ENCODE data around the gene GBE1.

Gene GBE1

DNA sequence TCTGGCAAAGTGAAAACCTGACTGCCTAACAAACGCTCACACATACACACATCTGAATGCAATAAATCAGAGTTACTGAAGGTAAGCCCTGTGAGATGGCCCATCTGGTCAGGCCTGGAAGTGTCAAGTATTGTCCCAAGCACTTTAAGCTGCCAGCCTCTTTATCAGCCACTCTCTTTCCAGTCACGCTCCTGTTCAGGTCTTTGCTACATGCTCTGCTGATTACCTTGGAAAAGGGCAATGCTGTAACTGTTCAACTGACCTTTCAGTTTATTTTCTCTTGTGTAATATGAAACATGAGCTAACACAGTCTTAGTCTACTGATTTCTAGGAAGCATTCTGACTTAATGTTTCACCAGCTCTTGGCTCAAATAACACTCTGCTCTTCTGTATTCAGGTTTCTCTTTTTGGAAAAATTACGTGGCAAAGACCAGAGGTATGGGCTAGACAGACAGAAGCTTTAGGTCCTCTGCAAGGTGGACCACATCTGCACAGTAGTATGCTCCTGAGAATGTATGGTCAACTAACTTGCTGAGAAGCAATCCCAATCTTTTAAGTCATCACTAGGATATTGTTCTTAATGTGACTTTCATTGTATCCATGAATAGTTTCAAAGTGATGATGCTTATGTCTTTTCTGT lies 44.5 kb downstream of the GBE1 start:
- DNase-seq, result no peak
- in situ Hi-C loops (cut with MboI; ENCODE audit: low pct_unique_long_range_greater_than_20kb, low sequenced_read_pairs), result no loop called here

DNA sequence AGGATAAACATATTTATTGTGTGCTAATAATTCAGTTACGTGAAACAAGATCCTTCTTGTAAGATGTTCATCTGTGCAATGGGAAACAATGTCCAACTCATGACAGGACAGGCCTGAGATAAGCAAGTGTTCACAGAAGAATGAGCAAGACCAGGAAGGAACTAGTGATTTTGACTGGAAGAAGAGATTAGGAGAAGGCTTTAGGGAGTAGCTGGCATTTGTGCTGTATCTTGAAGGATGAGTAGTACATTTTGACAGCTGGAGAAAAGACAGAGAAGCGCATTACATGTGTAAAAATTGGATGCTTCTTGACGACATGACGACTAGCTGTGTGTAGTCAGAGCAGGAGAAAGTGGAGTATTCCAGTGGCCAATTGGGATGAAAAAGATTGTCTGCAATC lies 48.4 kb downstream of the GBE1 start:
- no peak for DNase-seq
- in situ Hi-C loops (cut with MboI; ENCODE audit: low pct_unique_long_range_greater_than_20kb, low sequenced_read_pairs), result no loop called here

GRCh38 chr3:81709606-81710005 lies 51.8 kb downstream of the GBE1 start:
- in situ Hi-C loops (cut with MboI; ENCODE audit: low pct_unique_long_range_greater_than_20kb, low sequenced_read_pairs), result no loop called here
- no peak for DNase-seq

DNA sequence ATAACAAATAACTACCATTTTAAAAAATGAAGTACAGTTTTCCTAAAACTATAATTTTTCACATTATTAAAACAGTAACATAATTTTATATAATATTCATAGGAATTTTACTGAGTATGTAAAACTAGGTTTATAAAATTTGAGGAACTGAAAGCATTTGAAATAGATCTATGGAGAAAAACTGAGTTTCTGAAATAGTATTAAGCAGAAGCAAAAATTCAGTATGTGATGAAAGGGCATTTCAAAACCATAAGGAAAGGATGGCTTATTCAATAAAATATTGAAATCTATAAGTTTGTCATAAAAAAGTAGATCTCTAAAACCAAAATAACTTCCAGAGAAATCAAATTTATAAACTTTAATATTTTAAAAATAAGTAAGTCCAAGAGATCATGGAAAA lies 53.4 kb downstream of the GBE1 start:
- no peak for DNase-seq

GRCh38 chr3:81702126-81702525 lies 59.3 kb downstream of the GBE1 start:
- DNase-seq, result no peak
- in situ Hi-C loops (cut with MboI; ENCODE audit: low pct_unique_long_range_greater_than_20kb, low sequenced_read_pairs), result no loop called here

More for the DNA sequence above, 53.4 kb downstream of the GBE1 start:
- in situ Hi-C loops (cut with MboI; ENCODE audit: low pct_unique_long_range_greater_than_20kb, low sequenced_read_pairs), result no loop called here

- in situ Hi-C loops (cut with MboI; ENCODE audit: low pct_unique_long_range_greater_than_20kb, low sequenced_read_pairs), result no loop called here
- no peak for DNase-seq
Observed at GRCh38 chr3:81699536-81700320, 61.7 kb downstream of the GBE1 start.

DNA sequence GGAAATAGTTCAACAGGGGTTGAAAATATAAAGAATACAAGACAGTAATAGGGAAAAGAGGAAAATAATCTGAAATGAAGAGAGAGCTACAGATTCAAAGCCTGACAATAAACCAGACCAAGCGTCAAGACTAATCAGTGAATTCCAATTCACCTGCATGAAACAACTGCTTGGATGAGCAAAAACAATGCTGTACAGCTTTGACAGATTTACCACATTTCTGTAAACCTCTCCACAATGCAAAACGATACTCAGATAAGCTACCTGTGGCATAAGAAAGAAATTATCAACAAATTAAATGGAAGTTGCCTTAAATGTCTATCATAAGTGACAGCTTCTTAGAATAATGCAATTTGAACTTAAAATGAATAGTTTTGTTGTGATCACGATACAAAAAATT lies 65.4 kb downstream of the GBE1 start:
- DNase-seq, result no peak
- in situ Hi-C loops (cut with MboI; ENCODE audit: low pct_unique_long_range_greater_than_20kb, low sequenced_read_pairs), result no loop called here

GRCh38 chr3:81695302-81695701 lies 66.1 kb downstream of the GBE1 start:
- in situ Hi-C loops (cut with MboI; ENCODE audit: low pct_unique_long_range_greater_than_20kb, low sequenced_read_pairs), result no loop called here
- no peak for DNase-seq

GRCh38 chr3:81694662-81695061 lies 66.8 kb downstream of the GBE1 start:
- in situ Hi-C loops (cut with MboI; ENCODE audit: low pct_unique_long_range_greater_than_20kb, low sequenced_read_pairs), result no loop called here
- DNase-seq, result no peak

DNA sequence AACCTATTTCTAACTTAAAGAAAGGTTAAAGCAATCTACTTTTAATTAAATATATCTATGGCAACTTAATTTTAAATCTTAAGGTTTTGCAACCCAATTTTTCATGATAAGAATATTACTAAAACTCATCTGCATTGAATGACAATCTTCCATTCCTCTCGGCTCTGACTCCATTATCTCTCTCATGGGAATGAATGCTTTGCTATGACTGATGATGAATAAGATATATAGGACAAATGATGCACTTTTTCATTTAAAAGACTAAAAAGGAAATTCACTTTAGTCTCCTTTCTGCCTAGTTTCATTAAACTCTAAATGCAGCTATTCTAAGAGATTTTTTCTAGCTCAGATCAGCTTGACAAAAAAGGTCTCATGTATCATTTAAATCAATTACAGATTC lies 68.7 kb downstream of the GBE1 start:
- in situ Hi-C loops (cut with MboI; ENCODE audit: low pct_unique_long_range_greater_than_20kb, low sequenced_read_pairs), result no loop called here

GRCh38 chr3:81689617-81690016 lies 71.8 kb downstream of the GBE1 start:
- DNase-seq, result no peak
- in situ Hi-C loops (cut with MboI; ENCODE audit: low pct_unique_long_range_greater_than_20kb, low sequenced_read_pairs), result no loop called here

More for the DNA sequence above, 68.7 kb downstream of the GBE1 start:
- DNase-seq, result no peak

- in situ Hi-C loops (cut with MboI; ENCODE audit: low pct_unique_long_range_greater_than_20kb, low sequenced_read_pairs), result no loop called here
- DNase-seq, result no peak
Observed at GRCh38 chr3:81684751-81685395, 76.6 kb downstream of the GBE1 start.

DNA sequence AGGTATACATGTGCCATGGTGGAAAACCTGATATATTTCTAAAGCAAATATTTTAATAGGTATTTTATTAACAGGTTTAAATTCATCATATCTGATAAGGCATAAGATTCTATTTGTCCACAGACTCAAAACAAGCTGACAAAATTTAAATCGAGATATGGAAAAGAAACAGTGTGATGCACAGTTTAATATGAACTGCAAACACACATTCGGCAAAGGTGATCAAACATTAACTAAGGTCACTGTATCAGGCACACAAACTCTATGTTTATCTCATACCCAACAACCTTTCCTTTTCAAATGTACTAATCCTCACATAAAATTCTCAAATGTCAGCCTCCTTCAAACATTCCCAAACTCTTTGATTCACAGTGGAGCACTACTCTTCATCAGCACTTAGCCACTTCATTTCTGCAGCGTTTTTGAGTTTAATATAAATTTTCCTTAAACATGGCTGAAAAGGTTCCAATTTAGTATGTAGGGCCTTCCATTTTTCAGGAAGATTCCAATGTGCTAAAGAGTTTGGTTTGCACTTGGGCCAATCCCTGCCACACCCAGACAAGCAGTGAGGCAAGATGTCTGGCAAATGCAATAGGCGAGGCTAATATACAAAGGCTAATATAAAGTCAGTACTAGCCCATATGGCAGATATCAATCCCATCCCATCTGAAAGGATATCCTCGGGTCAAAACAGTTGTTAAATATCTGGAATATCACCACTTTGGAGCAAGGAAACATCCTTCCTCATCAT lies 84.6 kb downstream of the GBE1 start:
- DNase-seq, result no peak
- in situ Hi-C loops (cut with MboI; ENCODE audit: low pct_unique_long_range_greater_than_20kb, low sequenced_read_pairs), result no loop called here

GRCh38 chr3:81674690-81675089 lies 86.8 kb downstream of the GBE1 start:
- in situ Hi-C loops (cut with MboI; ENCODE audit: low pct_unique_long_range_greater_than_20kb, low sequenced_read_pairs), result no loop called here
- DNase-seq, result no peak

DNA sequence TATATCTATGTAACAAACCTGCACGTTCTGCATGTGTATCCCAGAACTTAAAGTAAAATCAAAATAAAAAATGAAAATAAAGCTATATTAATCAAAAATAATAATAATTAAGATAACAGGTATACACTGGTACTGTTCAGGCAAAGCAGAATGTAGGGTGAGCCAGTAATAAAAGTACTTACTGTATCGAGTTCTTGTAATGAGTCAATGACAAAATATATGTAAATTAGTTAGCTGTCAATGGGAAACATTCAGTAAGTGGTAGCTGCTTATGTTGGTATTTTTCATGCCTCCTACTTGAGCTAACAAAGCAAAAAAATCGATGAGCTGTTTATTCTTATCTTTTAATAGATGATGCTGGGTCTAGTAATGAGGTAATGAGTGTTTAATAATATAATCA lies 93.2 kb downstream of the GBE1 start:
- in situ Hi-C loops (cut with MboI; ENCODE audit: low pct_unique_long_range_greater_than_20kb, low sequenced_read_pairs), result no loop called here

DNA sequence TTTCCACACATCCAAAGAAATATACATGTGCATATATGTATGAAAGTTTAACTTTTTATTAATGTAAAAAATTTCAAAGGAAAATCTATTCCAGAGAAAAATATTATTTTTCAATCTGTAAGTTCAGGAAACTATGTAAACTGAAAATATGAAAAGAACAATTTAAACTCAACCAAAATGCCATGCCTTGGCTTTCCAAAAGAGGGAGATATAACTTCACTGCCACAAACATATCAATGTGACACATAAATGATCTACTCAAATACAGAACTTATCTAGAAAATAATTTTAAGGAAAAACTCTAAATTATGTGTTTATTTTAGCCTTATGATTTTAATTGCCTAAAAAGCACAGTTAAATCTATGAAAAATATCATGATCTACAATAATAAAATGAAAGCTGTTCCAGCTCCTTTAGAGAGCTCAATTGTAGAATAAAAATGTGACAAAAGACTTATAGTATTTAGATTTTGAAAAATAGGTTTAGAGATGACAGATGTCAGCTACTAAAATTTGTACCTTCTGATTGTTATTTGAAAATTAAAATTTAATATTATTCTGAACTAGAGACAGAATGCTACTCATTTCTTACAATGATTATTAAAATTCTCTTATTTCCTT lies 94.8 kb downstream of the GBE1 start:
- peak; percentile 45 for DNase-seq
- in situ Hi-C loops (cut with MboI; ENCODE audit: low pct_unique_long_range_greater_than_20kb, low sequenced_read_pairs), result no loop called here

More for the DNA sequence above, 93.2 kb downstream of the GBE1 start:
- no peak for DNase-seq

DNA sequence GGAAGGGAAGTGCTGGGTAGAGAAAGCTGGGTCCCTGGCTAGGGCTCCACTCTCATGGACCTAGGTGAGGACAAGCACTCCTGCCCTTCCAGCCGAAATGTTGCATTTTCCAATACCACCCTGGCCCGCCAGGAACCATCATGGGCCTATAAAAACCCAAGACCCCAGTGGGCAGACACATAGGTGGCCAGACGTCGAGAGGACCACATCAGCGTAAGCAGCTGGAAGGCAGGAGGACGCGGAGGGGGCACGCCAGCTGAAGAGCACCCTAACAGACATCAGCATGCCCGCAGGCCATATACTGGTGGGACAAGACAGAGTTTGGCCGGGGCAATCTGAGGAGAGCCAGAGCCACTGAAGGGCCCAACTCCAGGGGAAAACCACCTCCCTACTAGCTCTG lies 98.3 kb downstream of the GBE1 start:
- in situ Hi-C loops (cut with MboI; ENCODE audit: low pct_unique_long_range_greater_than_20kb, low sequenced_read_pairs), result no loop called here
- no peak for DNase-seq

- in situ Hi-C loops (cut with MboI; ENCODE audit: low pct_unique_long_range_greater_than_20kb, low sequenced_read_pairs), result no loop called here
- no peak for DNase-seq
Observed at GRCh38 chr3:81660036-81660435, 101.4 kb downstream of the GBE1 start.

GRCh38 chr3:81658322-81658997 lies 103.0 kb downstream of the GBE1 start:
- no peak for DNase-seq
- in situ Hi-C loops (cut with MboI; ENCODE audit: low pct_unique_long_range_greater_than_20kb, low sequenced_read_pairs), result no loop called here
